ENCODE data around the gene CBX4.

CBX4 gene

DNA sequence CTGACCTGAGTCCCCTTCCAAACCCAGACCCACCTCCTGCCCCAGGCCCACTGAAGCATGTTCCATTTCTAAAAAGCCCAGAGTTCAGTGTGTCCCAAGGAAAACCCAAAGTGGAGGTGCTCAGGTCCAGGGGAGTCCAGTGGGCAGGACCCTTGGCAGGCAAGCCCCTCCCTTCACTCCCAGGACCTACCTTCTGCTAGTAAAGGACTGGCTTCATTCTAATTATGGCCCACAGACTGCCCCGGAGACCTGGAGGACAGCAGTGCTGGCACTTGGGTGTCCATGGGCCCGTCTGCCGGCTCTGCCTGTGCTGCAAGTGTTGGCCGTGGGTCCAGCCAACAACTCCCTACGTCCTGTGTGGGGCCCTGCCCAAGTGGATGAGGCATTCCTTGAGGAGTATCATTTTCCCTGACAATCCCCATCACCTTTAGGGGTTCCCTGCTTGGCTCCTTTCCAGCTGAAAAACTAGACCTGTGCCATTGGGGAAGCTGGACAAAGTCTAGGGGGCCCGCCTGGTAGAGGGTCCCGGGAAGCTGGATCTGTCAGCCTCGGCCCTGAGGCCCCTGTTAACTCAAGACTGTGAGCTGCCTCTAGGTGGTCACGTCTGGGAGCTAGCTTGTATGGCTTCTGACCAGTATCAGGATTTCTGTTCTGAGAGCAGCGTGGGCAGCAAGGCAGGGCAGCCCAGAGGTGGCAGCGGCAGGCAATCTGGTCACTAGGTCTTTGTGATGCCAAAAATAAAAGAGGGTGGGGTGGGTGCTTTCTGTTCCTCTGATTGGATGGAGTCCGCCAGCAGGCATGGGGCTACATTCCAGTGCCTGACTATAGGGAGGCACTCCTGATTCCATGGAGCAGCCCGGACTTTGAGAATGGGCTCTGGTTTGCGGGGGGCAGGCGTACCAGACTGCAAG lies 53.1 kb downstream of the CBX4 start:
- DNase-seq (ENCODE audit: low spot score), result no peak

DNA sequence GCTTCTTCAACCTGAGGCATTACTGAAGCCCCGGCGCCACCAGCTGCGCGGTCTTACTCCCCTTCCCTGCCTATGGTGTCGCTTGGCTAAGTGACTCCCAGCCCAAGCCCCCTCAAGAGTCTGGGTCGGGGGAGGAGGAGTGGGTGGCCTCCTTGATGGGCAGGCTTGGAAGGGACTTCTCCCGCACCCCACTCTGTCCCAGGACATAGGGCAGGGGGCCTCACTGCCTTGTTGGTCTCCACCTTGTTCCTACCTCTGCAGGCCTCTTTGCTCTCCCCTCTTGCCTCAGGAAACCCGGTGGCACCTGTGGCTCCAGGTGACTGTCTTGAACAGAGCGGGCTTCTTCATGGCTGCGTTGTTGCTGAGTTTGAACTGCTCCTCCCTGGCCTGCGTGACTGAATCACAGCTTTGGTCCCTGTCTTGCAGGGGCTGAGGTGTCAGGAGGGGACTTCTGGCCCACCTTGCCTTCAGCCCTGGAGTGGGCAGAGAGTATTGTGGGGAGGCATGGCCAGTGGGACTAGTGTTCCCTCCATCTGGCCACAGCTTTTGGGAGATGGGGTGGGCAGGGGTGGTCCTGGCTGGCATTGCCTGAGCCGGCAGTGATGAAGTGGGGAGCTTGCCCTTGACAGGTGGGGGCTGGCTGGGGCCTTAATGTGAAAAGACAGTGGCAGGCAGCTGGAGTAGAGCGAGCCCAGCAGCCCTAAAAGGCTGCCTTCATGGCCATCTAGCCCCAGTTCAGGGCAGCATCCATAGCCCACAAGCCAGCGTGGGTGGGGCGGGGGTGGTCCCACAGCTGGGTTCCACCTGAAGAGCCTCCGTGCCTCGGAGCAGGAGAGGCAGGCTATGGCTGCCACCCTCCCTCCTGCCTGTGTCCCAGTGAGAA lies 54.0 kb downstream of the CBX4 start:
- DNase-seq (ENCODE audit: low spot score), result no peak

DNA sequence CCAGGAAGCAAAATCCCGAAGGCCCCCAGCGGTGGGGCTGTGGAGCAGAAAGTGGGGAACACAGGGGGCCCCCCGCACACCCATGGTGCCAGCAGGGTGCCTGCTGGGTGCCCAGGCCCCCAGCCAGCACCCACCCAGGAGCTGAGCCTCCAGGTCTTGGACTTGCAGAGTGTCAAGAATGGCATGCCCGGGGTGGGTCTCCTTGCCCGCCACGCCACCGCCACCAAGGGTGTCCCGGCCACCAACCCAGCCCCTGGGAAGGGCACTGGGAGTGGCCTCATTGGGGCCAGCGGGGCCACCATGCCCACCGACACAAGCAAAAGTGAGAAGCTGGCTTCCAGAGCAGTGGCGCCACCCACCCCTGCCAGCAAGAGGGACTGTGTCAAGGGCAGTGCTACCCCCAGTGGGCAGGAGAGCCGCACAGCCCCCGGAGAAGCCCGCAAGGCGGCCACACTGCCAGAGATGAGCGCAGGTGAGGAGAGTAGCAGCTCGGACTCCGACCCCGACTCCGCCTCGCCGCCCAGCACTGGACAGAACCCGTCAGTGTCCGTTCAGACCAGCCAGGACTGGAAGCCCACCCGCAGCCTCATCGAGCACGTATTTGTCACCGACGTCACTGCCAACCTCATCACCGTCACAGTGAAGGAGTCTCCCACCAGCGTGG lies 54.8 kb downstream of the CBX4 start:
- no peak for DNase-seq (ENCODE audit: low spot score)

DNA sequence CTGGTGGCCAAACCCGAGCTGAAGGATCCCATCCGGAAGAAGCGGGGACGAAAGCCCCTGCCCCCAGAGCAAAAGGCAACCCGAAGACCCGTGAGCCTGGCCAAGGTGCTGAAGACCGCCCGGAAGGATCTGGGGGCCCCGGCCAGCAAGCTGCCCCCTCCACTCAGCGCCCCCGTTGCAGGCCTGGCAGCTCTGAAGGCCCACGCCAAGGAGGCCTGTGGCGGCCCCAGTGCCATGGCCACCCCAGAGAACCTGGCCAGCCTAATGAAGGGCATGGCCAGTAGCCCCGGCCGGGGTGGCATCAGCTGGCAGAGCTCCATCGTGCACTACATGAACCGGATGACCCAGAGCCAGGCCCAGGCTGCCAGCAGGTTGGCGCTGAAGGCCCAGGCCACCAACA lies 55.3 kb downstream of the CBX4 start:
- DNase-seq (ENCODE audit: low spot score), result no peak
